Measurements from ENCODE around the gene PLCH1.

DNA sequence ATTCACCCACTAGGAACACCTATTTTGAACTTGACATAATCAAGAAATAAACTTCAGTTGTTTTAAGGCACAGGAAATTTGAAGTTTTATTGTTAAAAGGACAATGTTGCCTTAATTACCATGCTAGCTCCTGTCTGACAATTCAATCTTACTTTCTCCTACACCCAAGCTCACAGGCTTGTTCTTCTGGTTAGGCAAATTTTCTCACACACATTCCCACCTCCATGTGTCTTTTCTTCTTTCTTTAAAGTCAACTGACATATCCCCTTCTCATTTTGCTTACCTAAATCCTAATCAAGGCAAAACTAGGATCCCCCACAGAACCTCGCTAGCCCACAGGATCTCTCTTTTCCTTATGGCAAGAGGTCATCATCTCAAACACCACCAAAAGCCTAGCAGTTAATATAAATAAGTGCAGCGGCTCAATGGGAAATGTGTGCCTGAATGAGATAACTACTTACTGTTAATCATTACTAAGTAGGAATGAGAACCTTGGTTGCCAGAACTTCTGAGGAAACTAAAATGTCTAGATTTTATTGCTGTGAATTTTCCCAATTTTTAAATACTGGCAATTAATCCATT, 189.3 kb downstream of the PLCH1 start:
- TF ChIP-seq, protein P1, sequence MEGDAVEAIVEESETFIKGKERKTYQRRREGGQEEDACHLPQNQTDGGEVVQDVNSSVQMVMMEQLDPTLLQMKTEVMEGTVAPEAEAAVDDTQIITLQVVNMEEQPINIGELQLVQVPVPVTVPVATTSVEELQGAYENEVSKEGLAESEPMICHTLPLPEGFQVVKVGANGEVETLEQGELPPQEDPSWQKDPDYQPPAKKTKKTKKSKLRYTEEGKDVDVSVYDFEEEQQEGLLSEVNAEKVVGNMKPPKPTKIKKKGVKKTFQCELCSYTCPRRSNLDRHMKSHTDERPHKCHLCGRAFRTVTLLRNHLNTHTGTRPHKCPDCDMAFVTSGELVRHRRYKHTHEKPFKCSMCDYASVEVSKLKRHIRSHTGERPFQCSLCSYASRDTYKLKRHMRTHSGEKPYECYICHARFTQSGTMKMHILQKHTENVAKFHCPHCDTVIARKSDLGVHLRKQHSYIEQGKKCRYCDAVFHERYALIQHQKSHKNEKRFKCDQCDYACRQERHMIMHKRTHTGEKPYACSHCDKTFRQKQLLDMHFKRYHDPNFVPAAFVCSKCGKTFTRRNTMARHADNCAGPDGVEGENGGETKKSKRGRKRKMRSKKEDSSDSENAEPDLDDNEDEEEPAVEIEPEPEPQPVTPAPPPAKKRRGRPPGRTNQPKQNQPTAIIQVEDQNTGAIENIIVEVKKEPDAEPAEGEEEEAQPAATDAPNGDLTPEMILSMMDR (IDR thresholded peaks at IDR 0.05; ENCODE audit: low read depth, low read length, missing input control), result no peak
- no peak for TF ChIP-seq JUND (IDR thresholded peaks at IDR 0.05)
- no peak for TF ChIP-seq RAD21 (IDR thresholded peaks at IDR 0.05)
- TF ChIP-seq, protein P2, sequence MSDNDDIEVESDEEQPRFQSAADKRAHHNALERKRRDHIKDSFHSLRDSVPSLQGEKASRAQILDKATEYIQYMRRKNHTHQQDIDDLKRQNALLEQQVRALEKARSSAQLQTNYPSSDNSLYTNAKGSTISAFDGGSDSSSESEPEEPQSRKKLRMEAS (IDR thresholded peaks at IDR 0.05), result peak; percentile 8
- TF ChIP-seq HNF4A (conservative IDR thresholded peaks at IDR 0.05), result no peak
- TF ChIP-seq YY1 (IDR thresholded peaks at IDR 0.05), result no peak
